GM18907 (cell line): Measurements from ENCODE around the gene ALPP.

Source experiments
- ATAC-seq: cut with Tn5 transposase; IDR thresholded peaks from one replicate; pipeline ENCODE4 v1.9.1; 2021; ENCODE audit warnings: mild to moderate bottlenecking, moderate library complexity; ENCODE audit not compliant: unreplicated experiment

ALPP gene

DNA sequence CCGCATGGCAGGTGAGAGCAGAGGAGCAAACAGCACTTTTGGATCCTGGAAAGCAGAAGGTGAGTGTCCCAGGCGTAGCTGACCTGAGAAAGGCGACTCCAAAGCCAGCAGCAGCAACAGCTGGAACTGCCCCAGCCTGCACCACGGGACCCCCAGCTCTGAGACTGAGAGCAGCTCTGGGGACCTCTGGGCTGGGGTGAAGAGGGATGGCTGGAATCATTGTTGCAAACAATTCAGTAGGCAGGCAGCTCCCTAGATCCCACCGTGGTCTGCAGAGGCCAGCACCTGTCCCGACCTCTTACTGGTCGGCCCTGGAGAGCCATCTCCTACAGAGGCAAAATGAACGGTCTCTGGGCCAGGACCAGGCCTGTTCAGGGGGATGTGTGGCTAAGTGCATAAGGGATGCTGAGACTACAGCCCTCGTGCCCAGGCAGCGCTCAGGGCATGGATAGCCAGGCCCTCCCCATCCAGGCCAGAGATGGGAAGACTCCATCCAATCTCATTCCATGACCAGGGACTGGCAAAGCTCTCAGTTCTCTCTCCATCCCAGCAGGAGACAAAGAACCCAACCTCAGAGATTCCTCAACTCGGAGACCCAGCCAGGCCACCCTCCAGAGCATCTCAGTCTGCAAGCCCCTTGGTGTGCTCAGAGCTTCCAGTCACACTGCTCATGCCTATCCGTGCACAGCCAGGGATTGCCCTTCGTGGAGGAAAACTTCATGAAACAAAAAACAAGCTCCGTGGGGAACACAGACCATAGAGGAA, 38.2 kb upstream of the ALPP start:
- no peak for ATAC-seq

DNA sequence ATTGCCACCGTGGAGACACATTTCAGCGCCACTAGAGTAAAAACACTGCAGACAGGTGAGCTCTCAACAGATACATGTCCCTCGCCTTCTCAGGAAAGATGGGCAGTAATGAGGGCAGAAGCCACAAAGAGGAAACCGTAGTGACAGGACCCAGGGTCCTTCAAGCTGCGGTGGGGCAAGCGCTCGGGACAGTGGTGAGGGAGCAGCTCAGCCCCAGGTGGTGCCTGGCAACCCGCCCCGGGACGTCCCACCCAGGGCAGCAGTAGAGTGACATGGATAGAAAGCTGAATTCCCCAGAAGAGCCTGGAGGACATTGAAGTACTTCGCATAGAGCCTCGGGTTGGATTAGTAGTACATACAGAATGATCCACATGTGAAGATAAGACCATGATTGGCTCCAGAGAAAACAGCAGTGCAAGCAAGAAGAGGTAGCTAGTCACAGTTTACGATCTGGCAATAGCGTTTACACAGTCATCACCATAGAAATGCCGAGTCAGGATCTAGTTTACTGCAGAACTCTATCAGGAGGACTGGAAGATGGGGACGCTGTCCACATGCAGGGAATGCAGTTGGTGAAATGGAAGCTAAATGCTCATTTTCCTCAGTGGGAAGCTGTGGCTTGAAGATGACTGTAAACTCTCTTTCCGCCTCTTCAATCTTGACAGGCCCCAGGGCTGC, 37.4 kb upstream of the ALPP start:
- no peak for ATAC-seq

DNA sequence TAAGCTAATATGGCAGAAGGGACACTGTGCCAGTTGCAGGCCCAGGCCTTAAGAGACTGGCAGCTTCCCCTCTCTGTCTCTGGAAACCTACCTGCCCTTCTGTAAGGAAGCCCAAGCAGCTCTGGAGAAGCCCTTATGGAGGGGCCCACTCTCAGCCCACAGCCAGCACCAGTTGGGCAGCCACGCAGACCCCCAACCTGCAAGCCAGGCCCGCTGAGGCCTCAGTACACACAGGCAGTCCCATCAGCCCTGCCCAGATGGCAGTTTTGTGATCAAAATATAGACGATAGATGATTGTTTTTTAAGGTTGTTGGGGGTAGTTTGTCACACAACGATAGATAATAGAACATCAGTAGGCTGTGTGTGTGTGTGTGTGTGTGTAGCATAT, 36.8 kb upstream of the ALPP start:
- no peak for ATAC-seq

DNA sequence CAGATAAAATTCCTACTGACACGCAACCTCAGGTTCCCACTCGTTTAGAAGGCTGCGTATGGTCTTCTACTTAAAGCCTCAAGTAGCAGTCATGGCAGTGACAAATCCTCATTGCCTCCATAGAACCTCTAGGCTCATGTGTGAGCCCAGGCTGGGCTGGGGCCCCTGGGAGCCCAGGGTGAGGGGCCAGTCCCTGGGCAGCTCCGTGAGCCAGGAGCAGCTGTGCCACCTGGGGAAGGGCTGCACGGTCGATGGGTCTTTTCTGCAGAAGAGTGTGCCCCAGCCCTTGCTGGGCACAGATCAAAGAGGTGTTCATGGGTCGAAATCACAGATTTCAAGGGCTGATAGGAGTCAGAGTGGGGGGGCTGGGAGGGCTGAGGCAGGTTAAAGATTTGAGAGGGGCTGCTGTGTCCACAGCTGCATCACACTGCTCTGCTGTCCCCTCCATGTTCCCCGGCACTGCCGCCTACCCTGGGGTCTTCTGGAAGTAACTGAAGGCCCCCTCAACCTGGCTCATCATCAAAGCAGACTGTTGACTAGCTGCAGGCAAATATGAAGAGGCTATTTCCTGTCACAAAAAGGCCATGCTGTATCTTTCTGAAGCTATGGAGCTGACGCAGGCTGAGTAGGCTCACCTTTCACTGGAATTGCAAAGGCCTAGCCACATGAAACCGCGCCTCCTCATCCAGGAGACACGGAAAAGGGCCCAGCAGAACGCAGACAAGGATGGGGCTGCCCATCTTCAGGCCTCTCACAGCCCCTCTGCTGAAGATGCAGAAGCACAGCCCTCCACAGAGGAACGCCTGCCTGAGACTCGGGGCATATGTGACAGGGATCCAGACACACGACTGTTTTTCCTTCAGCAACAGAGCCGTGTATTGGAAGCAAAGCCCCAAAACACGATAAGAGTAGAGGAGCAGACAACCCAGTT, 35.7 kb upstream of the ALPP start:
- no peak for ATAC-seq

DNA sequence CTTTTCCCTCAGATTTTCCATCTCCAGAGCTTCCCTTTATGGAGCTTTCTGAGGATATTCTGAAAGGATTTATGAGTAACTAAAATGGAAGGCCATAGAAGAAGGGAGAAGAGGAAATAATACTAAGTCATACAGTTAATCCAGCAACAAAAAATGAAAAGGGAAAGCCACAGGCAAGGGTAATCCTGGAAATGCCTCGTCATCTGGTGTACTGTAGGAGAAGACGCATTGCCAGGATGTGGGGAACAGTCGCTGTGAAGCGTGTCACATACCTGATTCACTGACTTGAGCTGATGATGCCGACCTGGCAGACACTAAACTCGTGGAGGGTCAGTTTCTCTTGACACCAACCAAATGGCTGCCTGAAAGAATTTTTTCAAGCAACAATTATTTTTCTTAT, 34.7 kb upstream of the ALPP start:
- ATAC-seq = no peak

DNA sequence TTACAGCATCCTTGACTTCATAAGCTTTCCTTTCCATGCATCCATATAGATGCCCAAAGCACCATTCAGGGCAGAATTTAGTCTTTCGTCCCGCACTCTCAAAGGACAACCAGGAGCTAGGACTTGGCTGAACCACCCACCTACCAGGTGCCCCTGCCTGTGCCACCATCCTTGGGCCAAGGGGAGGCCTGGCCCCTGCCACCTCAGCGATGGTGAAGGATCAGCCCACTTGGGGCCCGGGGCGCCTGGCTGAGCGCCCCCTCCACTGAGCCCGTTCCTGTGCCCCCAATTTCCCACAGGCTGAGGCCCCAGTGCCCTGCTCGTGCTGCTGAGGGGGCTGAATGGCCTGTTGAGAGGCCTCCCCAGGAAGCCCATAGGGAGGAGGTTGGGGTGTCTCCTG, 33.3 kb upstream of the ALPP start:
- no peak for ATAC-seq

DNA sequence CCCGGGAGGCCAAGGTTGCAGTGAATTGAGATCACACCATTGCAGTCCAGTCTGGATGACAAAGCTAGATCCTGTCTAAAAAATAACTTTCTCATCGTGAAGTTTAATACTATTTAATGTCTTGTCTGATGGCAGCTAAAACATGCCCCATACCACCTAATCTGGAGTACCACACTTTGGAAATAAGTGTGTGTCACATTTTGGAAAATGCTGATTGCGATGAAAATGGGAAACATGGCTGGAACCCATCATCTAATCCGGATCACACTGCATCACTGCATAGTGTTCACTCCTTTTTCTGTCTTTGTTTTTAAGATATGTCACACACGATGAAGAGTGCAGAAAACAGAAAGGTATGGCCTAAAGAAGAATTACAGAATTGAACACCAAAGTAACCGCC, 31.2 kb upstream of the ALPP start:
- ATAC-seq = no peak

DNA sequence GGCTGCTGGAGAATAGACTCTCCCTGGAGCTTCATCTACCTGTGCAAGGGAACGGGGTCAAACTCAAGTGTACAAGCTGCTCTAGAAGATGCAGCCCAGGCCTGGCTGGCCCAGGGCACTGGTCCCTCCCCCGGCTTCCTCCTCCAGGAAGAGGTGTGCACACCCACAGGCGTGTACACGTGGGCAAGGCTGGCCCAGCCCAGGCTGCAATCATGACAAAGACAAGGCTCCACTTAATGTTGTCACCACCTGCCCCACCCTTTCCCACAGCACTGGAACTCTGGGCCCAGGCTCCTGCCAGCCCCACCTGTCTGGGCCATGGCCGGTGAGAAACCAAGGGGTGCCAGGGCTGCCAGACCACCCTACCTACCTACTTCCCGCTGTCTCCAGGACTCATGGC, 29.6 kb upstream of the ALPP start:
- no peak for ATAC-seq

DNA sequence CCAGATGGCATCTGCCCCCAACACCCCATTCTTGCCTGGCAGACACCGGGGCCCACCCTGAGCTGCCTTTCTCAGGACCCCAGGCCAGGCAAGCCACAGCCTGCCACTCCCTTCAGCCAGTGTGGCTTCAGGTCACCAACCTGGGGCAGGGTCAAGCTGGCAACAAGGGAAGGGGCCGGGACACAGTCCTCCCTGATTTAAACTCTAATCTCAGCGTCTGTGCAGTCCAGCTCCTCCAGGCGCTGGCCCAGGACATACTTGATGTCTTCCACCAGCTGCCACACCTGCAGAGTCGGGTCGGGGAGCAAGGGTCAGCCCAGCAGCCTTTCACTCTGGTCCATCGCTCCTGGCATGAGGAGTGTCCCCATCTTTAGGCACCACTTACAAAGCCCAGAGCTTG, 29.0 kb upstream of the ALPP start:
- no peak for ATAC-seq

DNA sequence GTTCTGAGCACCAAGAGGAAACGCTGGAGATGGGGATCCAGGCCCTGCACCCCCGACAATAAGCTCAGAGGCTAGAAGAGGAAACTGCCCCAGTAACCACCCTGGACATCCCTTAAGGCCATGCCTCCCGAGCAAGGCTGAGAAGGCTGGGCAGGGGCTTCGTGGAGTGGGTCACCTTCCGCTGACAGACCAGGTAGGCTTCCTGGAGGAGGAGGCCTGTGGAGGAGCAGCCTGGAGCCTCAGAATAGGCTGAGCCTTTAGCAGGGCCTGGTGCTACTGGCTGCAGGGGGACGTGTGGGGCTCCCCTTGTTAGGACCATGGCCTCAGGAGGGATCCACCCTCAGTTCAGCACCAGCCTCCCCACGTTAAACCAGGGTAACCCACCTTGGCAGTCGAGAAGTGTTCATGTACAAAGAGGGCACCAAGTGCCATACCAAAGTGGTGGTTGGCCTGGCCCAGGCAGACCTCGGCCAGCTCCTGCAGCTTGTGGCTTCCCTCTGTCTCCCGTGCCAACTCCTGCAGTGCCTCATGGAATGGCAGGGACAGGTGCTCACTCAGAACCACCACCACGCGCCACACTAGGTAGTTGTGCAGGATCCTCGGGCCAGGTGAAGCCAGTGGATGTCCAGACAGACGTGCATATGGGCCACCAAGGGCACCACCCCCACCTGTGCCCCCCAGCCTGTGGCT, 28.5 kb upstream of the ALPP start:
- ATAC-seq = no peak

DNA sequence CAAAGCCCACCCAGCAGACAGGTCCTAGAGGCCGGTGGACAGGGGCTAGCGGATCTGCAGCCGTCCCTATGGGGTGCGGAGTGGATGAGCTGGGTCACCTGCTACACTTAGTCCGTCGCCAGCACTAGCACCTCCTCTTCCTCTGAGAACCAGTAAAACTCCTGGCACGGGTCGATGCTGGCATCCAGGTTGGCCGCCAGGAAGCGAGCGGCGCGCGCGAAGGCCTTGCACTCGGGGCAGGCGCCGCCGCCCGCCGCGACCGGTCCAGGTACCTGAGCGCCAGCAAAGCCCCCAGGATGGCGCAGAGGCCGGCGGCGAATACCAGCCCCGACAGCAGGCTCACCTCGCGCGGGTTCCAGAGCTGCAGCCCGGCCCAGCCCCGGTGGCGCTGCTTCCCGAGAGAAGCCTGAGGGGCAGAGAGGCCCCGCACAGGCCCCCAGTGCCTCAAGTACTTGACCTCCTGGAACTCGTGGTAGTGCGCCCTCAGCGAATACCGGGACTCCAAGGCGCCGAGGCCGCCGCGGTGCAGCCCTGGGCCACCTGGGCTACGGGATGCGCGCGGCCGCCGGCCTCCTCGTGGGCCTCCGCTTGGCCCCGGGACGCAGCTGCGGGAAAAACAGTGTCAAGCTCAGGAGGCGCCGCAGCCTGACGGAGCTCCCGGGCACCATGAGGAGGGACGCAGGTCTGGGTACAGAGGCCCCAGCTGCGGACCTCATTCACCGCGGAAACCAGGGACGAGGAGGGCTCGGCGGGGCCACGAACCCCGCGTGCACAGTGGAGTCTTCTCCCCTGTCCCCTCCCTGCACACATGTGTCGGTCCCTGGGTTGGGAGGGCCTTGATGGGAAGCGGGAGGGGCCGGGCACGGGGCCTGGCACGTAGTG, 27.5 kb upstream of the ALPP start:
- ATAC-seq = no peak

DNA sequence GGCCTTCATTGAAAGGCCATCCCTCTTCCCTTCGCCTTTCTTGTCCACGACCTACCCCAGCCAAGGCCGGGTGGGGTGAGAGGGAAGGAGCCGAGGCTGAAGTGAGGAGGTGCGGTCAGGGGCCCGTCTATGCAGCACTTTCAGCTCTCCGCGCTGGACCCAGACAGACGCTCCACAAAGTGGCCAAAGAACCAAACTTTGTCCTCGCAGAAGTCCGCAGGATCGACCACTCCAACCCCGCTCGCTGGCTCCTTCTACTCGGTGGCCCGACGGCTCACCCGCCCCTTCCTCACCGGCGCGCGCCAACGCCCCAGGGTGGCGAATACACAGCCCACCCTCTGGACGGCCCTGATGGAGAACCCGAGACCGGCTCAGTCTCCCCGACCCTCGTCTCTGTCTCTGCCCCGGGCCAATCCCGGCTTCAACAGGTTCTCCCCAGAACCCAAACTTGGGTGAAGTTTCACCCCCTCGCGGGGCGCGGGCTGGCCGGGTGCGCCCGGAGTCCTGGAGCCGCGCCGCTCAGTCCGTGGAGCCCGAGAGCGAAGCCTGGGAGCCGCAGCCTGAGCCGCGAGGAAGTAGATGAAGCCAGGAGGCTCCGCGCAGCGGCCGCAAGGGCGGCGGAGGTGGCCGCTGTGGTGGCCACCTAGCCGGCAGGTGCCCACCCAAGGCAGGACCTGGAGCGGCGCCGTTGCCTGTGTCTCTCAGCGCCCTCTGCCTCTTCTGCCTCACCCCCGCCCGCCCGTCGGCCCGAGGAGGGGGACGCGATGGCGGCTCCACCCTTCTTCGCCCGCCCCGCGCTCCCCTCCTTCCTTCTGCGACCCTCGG, 26.7 kb upstream of the ALPP start:
- no peak for ATAC-seq

DNA sequence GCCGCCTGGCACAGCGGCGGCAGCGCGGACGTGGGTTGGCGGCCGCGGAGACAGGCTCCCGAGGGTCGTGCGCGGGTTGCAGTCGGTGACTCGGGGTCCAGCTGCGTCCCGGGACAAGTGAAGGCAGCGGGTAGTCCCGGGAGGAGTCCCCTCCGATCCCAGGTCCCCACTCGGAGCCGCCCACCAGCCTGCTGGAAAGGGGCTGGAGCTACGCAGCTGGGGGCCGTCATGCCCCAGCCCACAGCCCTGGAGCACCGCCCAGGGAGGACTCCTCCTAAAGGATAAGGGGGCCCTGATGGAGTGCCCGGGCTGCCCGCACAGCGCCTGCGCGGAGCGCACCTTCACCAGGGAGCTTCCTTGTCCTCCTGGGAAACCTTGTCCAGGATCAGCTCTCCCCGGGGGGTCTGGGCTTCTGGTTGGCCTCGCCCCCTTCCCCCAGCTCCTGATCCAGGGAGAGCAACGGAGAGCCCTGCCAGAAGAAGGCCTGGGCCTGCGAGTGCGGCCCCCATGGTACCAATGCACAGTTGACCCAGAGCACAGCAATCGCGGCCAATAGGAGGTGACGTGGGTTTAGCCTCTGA, 25.9 kb upstream of the ALPP start:
- no peak for ATAC-seq

DNA sequence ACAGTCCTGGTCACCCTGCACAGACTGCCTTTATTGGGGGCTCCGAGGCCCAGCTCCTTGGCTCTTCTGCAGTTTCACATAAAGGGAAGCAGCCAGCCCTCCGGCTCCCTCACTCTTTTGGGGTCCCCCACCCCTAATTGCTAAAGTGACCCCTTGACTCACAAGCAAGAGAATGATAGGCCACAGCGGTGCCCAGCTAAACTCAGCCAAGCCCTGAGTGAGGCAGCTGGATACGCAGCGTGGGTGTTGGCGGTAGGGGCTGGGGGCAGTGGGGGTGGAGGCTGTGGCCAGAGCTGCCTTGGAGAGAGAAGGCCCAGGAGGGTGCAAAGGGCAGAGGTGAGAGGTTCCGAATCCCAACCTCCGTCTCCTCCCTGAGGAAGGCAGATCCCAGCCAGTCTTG, 25.5 kb upstream of the ALPP start:
- no peak for ATAC-seq

DNA sequence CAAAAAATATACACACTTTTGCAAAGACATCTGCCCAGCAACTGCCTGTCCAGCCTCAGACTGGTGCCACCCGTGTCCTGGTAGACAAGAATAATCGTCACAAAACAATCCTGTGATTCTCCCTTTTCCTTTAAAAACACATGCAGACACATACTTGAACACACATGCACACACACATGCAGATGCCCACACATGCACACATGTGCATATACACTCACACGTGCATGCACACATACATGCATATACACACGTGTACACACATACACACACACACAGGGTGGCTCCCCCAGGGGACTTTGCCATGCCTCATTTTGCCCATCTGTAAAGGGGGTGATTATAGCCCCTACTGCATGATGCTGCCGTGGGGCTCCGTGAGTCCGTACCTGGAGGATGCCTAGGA, 24.9 kb upstream of the ALPP start:
- no peak for ATAC-seq

DNA sequence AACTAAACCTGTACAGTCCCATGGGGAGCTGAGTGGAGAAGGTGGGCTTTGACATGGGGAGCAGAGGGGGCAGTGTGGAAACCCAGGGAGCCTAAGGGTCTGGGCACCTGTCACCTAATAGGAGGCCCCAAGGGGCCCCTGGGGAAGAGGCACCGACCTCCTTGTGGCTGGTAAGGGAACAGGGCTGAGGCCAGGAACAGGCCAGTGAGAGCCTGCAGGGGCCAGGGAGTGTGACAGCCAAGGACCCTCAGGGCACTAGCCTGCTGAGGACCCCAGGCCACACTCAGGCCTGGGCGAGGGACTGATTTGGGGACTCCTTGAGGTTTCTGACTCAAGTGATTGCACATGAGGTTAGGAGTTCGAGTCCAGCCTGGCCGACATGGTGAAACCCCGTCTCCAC, 24.5 kb upstream of the ALPP start:
- ATAC-seq = no peak

DNA sequence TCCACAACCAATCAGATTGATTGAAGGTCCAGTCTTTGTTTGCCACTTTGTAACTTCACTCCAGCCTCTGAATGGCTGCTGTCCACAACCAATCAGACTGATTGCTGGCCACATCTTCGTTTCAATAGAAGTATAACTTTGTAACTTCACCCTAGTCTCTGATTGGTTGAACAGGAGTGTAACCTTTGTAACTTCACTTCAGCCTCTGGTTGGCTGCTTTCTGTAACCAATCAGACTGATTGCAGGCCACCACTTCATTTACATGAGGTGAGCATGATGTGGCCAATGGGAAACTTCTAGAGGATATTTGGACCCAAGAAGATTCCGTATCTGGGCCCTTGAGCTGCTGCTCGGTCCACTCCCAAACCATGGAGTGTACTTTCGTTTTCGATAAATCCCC, 16.9 kb upstream of the ALPP start:
- no peak for ATAC-seq

DNA sequence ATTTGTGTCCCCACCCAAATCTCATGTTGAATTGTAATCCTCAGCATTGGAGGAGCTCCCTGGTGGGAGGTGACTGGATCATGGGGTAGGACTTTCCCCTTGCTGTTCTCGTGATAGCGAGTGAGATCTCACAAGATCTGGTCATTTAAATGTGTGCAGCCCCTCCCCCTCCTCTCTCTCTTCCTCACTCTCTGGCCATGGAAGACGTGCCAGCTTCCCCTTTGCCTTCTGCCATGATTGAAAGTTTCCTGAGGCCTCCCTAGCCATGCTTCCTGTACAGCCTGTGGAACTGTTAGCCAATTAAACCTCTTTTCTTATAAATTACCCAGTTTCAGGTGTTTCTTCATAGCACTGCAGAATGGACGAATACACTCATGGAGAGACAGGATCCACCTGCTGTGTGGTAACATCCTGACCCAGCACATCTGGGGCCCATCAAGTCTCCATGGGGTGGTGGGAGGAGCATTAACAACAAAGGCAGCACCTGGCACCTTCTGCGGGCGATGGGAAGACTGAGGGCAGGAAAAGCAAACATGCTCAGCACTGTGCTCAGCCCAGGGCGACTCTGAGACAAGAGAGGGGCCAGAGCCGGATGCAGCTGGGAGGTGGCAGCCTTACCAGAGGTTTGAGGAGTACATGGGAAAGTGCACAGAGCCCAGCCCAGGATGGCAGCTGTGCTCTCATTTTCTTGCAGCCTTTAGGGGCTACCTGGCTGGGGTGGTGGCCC, 16.2 kb upstream of the ALPP start:
- ATAC-seq = no peak
